NCI-H446 treated with DMSO at 0.1 percent for 48 hours (cell line): ENCODE results near the gene SPATA9.

Source experiments
- DNase-seq: peaks from one replicate; lab custom pipeline; 2025; lab: John Stamatoyannopoulos, UW

Gene SPATA9

DNA sequence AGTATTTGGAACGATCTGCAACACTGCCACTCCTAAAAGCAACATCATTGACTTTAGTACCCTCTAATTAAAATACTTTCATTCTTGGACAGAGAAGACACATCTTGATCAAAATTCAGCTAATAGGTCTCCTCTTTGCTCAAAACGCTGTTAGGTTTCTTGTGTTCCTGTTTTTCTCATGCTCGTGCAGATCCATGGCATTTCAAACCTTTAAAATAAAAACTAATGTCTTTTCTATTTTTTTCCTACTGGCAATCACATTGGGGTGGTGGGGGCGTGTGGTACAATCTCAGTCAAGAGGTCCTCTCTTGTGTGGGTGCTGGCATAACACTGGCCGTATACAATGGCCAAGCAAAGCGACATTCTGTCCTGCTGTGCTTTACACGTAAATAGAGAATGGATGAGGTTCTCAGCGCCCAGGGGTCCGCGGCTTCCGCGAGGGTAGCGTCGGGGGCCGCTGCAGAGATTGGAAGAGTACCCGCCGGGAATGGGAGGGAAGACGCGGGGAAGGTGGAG is 63.2 kb downstream of the SPATA9 start:
- DNase-seq = no peak

DNA sequence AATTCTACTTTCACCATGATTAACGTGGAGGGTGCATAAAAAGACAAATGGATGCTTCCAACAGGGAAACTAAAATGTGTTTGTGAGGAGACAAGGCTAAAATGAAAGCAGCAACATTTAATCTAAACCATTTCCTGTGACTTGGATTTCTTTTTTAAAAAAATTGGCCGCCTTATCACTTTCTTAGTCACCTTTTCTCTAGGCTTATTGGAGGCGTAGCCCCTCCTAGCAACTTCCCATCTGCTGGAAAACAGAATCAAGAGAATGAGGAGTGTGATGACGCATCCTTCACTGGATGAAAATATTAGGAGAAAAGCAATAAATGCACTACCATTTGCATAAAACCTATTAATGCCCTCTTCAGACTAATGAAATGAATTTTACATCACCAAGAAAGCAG is 63.7 kb downstream of the SPATA9 start:
- no peak for DNase-seq

DNA sequence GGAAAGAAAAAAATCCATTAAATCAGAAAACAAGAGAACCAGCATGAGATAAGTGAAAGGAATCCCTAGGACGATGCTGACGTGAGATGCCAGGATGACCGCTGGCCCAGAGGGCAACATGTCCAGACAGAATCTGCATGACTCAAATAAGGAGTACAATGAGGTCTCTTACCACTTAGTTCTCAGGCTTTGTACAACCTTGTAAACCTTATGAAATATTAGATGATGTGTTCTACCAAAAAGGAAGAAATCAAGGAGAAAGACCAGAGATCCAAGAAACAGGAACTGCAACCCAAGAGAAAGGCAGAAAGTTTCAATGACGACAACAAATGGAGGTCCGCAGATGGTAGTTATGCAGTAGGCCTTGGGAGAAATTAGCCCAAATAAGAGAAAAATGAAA is 65.7 kb downstream of the SPATA9 start:
- DNase-seq = no peak

DNA sequence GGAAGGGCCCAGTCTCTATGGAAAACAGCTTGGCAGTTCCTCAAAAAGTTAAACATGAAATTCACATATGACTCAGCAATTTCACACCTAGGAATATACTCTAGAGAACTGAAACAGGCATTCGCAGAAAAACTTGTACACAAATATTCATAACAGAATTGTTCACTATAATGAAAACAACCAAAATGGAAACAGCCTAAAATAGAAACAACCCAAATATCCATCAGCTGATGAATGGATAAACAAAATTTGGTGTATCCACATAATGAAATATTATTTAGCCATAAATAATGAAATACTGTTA is 67.7 kb downstream of the SPATA9 start:
- no peak for DNase-seq

- DNase-seq = no peak
These were observed 69.3 kb downstream of the SPATA9 start for GRCh38 chr5:95613514-95613913.

- no peak for DNase-seq
These were observed 71.4 kb downstream of the SPATA9 start for GRCh38 chr5:95611396-95611795.

DNA sequence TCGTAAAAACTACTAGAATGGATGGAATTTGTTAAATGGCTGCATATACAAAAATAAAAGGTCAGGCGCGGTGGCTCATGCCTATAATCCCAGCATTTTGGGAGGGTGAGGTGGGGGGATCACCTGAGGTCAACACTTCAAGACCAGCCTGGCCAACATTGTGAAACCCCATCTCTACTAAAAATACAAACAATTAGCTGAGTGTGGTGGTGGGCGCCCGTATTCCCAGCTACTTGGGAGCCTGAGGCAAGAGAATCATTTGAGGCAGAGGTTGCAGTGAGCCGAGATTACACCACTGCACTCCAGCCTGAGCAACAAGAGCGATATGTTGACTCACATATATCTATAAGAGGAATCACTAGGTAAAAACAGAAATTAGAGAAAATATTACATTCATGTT is 72.2 kb downstream of the SPATA9 start:
- DNase-seq = no peak

GRCh38 chr5:95609711-95610110 is 73.1 kb downstream of the SPATA9 start:
- DNase-seq = no peak
